COR-L47 (cell line): ENCODE measurements around the gene GARS1.

Experiments used
- DNase-seq: peaks from one replicate; lab custom pipeline; 2025; lab: John Stamatoyannopoulos, UW

GARS1 gene

DNA sequence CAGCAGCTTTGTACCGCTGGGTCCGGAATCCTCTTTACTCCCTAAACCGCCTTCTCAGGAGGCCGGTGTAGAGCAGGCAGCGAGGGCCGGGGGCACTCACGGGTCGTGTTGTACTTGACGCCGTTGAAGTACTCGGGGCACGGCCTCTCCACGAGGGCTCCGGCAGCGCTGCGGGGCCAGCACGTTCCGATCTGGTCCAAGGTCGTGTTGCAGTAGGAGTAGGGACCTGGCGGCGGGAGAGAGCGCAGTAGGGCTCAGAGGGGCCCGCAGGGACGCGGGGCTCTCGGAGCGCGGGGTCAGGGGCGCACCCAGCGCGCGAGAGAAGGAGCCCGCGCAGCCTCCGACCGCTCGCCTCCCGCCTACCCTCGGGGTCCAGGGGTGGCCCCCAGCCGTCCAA, 87.1 kb downstream of the GARS1 start:
- no peak for DNase-seq

DNA sequence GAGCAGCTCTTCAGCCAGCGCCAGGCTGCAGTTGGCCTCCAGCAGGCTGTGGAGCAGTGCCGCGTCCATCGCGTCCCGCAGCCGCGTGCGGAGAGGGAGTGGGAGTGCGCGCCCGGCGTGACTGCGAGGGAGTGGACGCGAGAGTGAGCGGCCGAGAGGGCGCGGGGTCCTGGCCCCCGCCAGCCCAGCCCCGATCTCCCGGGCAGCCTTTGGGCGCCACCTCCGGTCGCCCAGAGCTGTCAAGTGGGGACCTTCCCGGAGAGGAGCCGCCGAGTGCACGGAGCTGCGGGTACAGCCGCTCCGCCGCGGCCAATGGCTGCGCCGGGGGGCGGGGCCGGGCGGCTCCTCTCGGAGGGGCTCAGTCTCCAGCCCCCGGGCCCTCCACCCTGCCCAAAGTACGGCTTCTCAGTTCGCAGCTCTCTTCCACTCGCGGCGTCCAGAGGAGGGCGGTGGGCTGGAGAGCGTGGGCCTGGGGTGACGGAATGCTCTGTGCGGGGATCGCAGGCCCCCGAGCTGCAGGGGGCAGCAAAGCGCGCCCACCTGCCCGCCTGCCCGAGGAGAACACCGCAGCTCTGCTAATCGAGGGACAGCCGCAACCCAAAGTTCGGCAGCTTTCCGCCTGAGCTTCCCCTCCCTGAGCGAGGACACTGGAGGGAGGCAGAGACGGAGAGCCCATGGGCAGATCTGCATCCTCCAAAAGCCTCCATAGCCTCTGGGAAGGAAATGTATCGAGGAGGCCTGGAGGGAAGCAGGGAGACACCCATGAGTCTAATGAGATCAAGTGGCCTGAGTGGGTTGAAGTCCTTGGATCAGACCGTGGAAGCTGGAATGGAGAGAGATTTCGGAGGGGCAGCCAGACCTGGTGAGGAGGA, 87.8 kb downstream of the GARS1 start, which contains the start of gene CRHR2:
Gene CRHR2 (minus strand): TSS at position 245 of the 872 bp plus-strand sequence. CDS start 176 bp downstream, at position 69.
- peak; percentile 14 for DNase-seq

- no peak for DNase-seq
Observed at GRCh38 chr7:30683306-30683705, 88.6 kb downstream of the GARS1 start.
